ENCODE data around the gene RAB36.
A peak's percentile ranks its signal among the peaks of the same experiment; 100 is the strongest.

Gene RAB36

GRCh38 chr22:23163665-23164064 is 18.4 kb downstream of the RAB36 start:
- no peak for DNase-seq

GRCh38 chr22:23164091-23164490 is 18.8 kb downstream of the RAB36 start:
- DNase-seq: no peak

GRCh38 chr22:23166042-23166831 is 21.0 kb downstream of the RAB36 start:
- DNase-seq: no peak

GRCh38 chr22:23166841-23167616 is 21.8 kb downstream of the RAB36 start:
- DNase-seq: no peak

- DNase-seq: no peak
Measured at GRCh38 chr22:23168391-23169042, 23.2 kb downstream of the RAB36 start.

GRCh38 chr22:23169043-23169406 is 23.7 kb downstream of the RAB36 start:
- DNase-seq: no peak

- no peak for DNase-seq
Measured at GRCh38 chr22:23175817-23176644, 30.8 kb downstream of the RAB36 start.

- no peak for DNase-seq
Measured at GRCh38 chr22:23176645-23177027, 31.4 kb downstream of the RAB36 start.

- no peak for DNase-seq
Measured at GRCh38 chr22:23177197-23177596, 31.9 kb downstream of the RAB36 start.

- DNase-seq: no peak
Measured at GRCh38 chr22:23178512-23179254, 33.4 kb downstream of the RAB36 start.

GRCh38 chr22:23179381-23180299 is 34.4 kb downstream of the RAB36 start:
- no peak for DNase-seq

GRCh38 chr22:23180301-23180892 is 35.1 kb downstream of the RAB36 start, which contains the start of gene BCR:
Gene BCR, plus strand, starts transcription at chr22:23180509. Its CDS starts 452 bp downstream, at chr22:23180961.
- no peak for DNase-seq

- DNase-seq: no peak
Measured at GRCh38 chr22:23180893-23181720, 35.8 kb downstream of the RAB36 start.

GRCh38 chr22:23181721-23182308 is 36.5 kb downstream of the RAB36 start:
- DNase-seq: no peak

- peak; percentile 17 for DNase-seq
Measured at GRCh38 chr22:23182309-23183060, 37.2 kb downstream of the RAB36 start.

- DNase-seq: no peak
Measured at GRCh38 chr22:23183061-23183698, 37.9 kb downstream of the RAB36 start.

GRCh38 chr22:23184100-23184763 is 39.0 kb downstream of the RAB36 start:
- DNase-seq: no peak

All from NCI-H748 treated with DMSO at 0.1 percent for 48 hours (cell line).